Spinal cord (tissue), 10 donors: ENCODE results near the gene FOXP1. TPM values are rescaled to one million over a fixed set of nuclear protein-coding genes. Genes with fewer than 3 reads are reported as not detected.
A peak's percentile ranks its signal among the peaks of the same experiment; 100 is the strongest.

ENCODE experiments used
- DNase-seq, 6 donors: peaks; one replicate each; pipeline versions ENCODE4 v3.0.0 to v3.0.0-alpha.2; 2013 to 2015; ENCODE audit warnings: low spot score in 6 of 6, low read depth in 4 of 6
- H3K27ac ChIP-seq: one replicate; pipeline ENCODE4 v1.5.1; 2013; ENCODE audit warnings: low read depth, low read length, control low read depth
- H3K27me3 ChIP-seq: one replicate; pipeline ENCODE4 v1.6.1; 2013; ENCODE audit warnings: low read length; ENCODE audit not compliant: control insufficient read depth, insufficient read depth
- H3K36me3 ChIP-seq: one replicate; pipeline ENCODE4 v1.6.1; 2013; ENCODE audit warnings: low read length; ENCODE audit not compliant: control insufficient read depth, insufficient read depth
- H3K4me1 ChIP-seq: one replicate; pipeline ENCODE4 v1.6.1; 2013; ENCODE audit warnings: low read length; ENCODE audit not compliant: control insufficient read depth, insufficient read depth
- H3K4me3 ChIP-seq: one replicate; pipeline ENCODE4 v1.5.1; 2013; ENCODE audit warnings: low read depth, low read length, control low read depth
- H3K9me3 ChIP-seq: one replicate; pipeline ENCODE4 v1.6.1; 2013; ENCODE audit warnings: low read length; ENCODE audit not compliant: control insufficient read depth, insufficient read depth
- WGBS: methylation state at CpG from one replicate; pipeline ENCODE4 v1.1.5; 2013; ENCODE audit warnings: missing lambda C conversion rate; ENCODE audit not compliant: insufficient coverage; 5-methylcytosine and 5-hydroxymethylcytosine counted together
- polyA plus RNA-seq, 2 donors: library from polyadenylated mRNA; unstranded; fragments of 120-200 nt; gene quantifications; one replicate each; pipeline ENCODE4 v1.2.1, GENCODE V29; 2013; ENCODE audit not compliant: insufficient read length in 2 of 2
- total RNA-seq, 2 donors: library from RNA; depleted of rRNA in 1 of 2; stranded (reverse); fragments of 120-200 nt in 1 of 2; fragments of >200 nt in 1 of 2; gene quantifications; one replicate each; pipeline versions ENCODE4 v1.2.3 to v1.2.4, GENCODE V29; 2013 to 2014
- donor health status: healthy.

Gene FOXP1
- total and polyA plus RNA-seq, 4 donors, result 27.4 to 118 (median 66.1) TPM

- Histone ChIP-seq H3K9me3 (no peaks in the 10 kb centered on the region), H3K27ac (no peak overlapping the region), H3K36me3 (no peaks in the 10 kb centered on the region), H3K27me3 (peaks cover 3% of the 10 kb centered on the region), H3K4me1 (peaks cover 13% of the 10 kb centered on the region), H3K4me3 (no peak overlapping the region)
- WGBS, result no CpG with 5 or more reads among the region's 2 CpGs
- no peak for DNase-seq
Observed at GRCh38 chr3:71075494-71075893, 508.0 kb downstream of the FOXP1 start.

DNA sequence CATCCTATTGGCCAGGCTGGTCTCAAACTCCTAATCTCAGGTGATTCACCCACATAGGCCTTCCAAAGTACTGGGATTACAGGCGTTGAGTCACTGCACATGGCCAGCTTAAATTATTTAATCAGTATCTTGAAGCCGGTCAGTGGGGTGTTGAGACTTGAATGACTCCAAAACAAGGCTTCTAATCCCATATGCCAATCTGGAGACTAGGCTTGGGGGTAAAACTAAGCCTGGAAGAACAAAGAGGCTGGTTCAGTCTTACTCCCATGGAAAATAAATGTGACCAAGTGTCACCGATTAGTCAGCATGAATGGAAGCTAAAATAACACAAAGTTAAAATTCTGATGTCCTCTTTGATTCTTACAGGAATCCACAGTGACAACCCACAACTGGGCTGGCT lies 509.1 kb downstream of the FOXP1 start:
- Histone ChIP-seq H3K4me3 (no peak overlapping the region), H3K4me1 (peaks cover 15% of the 10 kb centered on the region), H3K36me3 (no peaks in the 10 kb centered on the region), H3K27ac (no peak overlapping the region), H3K27me3 (peaks cover 3% of the 10 kb centered on the region), H3K9me3 (no peaks in the 10 kb centered on the region)
- DNase-seq, result no peak
- WGBS, result no CpG with 5 or more reads among the region's 3 CpGs

DNA sequence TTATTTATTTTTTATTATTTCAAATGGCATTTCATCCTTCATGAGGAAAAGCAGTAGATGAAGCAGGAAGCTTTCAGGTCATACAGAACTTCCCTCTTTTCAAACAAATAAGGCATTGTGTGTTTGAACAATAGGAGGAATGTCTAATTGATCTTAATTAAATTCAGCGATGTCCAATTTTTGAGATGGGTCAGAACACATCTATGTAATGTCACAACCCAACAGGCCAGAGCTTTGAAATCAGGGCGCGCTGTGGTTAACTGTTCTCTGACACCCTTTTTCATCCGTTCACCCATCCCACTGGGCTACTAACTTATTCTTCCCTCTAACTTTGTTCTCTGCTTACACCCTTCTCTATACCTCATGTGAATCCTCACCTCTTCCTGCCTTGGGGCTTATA lies 510.5 kb downstream of the FOXP1 start:
- DNase-seq, result no peak
- H3K4me1 ChIP-seq, result peaks cover 18% of the 10 kb centered on the region
- no peaks in the 10 kb centered on the region for H3K9me3 ChIP-seq
- 71% methylated on average over 4 of the region's 4 CpGs for WGBS
- H3K36me3 ChIP-seq, result no peaks in the 10 kb centered on the region
- no peak overlapping the region for H3K4me3 ChIP-seq
- no peak overlapping the region for H3K27ac ChIP-seq
- peaks cover 3% of the 10 kb centered on the region for H3K27me3 ChIP-seq

DNA sequence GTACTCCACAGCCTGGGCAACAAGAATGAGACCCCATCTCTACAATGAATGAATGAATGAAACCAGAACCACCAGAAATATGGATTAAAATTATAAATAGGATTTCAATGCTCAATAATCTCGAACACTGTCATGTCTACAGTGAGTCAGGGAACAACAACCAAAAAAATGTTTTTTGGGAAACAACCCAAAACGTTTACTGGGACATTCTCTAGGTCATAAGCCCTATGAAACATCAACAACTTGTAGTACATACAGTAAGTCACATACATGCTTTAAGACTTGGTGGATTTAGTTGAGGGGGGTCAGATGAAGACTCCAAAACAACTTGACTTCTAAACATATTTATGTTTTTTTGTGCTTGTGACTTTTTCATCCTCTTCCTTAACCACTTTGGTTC lies 511.2 kb downstream of the FOXP1 start:
- Histone ChIP-seq H3K36me3 (no peaks in the 10 kb centered on the region), H3K9me3 (no peaks in the 10 kb centered on the region), H3K27me3 (peaks cover 3% of the 10 kb centered on the region), H3K27ac (no peak overlapping the region), H3K4me3 (no peak overlapping the region), H3K4me1 (peaks cover 18% of the 10 kb centered on the region)
- WGBS, result no CpG with 5 or more reads among the region's 2 CpGs
- DNase-seq, result no peak

DNA sequence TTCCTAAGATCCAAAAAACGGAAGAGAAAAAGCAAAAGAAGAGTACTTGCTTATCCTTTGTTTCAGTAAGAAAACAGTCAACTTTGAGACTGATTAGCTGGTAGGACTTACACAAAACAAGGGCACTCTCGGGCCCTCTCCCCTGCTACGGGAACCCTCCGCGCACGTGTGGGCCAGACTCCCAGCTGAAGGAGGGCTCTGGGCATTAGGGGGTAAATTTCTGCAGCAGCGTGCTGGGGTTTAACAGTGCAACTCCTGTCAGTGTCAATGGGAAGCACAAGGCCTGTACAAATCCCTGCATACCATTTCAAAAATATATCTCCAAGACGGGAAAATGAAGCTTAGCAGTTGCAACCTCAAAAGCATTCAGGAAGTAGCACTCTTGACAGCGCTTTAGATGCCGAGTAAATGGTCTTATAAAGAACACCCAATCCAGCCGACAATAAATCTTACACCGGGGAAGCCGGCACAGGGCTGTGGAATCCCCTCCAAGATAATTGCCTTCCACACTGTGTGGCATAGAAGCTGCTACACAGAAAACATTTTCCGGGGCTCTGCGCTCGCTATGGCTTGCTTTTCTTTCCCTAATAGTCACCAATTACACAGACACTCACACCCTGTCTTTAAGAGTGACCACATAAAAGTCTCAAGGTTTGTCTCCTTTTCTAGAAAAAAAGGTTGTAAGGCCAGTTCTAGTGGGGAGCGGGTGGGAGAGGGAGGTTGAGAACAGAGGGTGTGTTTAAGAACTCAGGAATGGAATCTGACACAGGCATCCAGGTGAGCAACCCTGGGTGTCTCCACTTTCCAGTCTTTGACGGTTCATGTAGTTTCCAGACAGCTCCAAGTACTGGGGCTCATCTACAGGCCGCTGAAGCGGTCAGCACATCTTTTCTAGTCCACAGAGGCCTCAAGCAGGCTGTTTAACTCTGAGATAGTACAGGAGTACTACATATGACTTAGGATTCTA lies 512.7 kb downstream of the FOXP1 start:
- Histone ChIP-seq H3K27ac (no peak overlapping the region), H3K4me1 (peaks cover 18% of the 10 kb centered on the region), H3K9me3 (no peaks in the 10 kb centered on the region), H3K36me3 (no peaks in the 10 kb centered on the region), H3K27me3 (peaks cover 9% of the 10 kb centered on the region), H3K4me3 (no peak overlapping the region)
- DNase-seq, result peak in 1 of 6 donors; percentile 81
- 23% methylated on average over 14 of the region's 20 CpGs for WGBS

DNA sequence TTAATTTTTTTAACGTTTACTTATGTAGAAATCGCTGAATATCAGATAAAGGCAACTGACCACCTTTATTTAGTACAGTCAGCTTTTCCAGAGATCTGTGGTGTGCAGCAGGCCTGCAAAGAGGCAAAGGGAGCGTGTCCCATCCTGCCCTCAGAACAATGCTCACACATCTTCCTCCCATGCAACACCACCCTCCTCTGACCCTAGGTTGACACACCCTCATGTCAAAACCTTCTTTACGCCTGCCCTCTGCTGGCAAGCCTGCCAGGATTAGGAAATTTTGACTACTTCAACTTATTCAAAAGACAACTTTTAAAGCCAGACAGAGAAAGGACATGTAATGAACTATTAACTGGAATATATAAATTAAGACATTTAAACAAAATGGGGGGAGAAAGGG lies 513.7 kb downstream of the FOXP1 start:
- WGBS, result 89% methylated on average over 2 of the region's 4 CpGs
- no peak overlapping the region for H3K27ac ChIP-seq

GRCh38 chr3:71067977-71068654 lies 515.4 kb downstream of the FOXP1 start:
- H3K4me3 ChIP-seq, result no peak overlapping the region
- no peaks in the 10 kb centered on the region for H3K36me3 ChIP-seq
- H3K9me3 ChIP-seq, result no peaks in the 10 kb centered on the region
- peaks cover 23% of the 10 kb centered on the region for H3K27me3 ChIP-seq
- DNase-seq, result no peak
- WGBS, result 57% methylated on average over 3 of the region's 6 CpGs
- no peak overlapping the region for H3K27ac ChIP-seq
- H3K4me1 ChIP-seq, result peaks cover 31% of the 10 kb centered on the region

More for the DNA sequence above, 513.7 kb downstream of the FOXP1 start:
- DNase-seq, result peak in 1 of 6 donors; percentile 73
- H3K36me3 ChIP-seq, result no peaks in the 10 kb centered on the region
- peaks cover 13% of the 10 kb centered on the region for H3K27me3 ChIP-seq
- H3K9me3 ChIP-seq, result no peaks in the 10 kb centered on the region
- H3K4me1 ChIP-seq, result peaks cover 22% of the 10 kb centered on the region
- H3K4me3 ChIP-seq, result no peak overlapping the region

DNA sequence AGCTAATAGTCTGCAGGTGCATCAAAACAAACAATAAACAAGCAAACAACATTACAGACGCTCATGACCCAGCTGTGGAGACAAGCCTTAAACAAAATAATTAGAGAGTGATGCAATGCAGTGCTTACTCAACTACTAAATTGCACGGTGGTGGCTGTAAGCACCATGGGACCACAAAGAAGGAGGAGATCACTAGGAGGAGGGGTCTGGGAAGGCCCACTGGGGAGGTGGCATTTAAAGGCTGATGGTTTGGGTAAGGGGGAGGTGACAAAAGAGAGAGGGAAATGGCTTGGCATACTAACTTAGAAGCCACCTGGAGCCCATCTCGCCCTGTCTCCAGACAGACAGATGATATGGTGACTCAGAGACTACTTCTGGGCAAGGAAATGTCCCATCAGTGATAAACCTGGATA lies 516.7 kb downstream of the FOXP1 start:
- Histone ChIP-seq H3K4me1 (peaks cover 31% of the 10 kb centered on the region), H3K27ac (peak overlapping the region; percentile 95), H3K36me3 (no peaks in the 10 kb centered on the region), H3K27me3 (peaks cover 29% of the 10 kb centered on the region), H3K4me3 (no peak overlapping the region), H3K9me3 (no peaks in the 10 kb centered on the region)
- no peak for DNase-seq
- no CpG with 5 or more reads among the region's 3 CpGs for WGBS

DNA sequence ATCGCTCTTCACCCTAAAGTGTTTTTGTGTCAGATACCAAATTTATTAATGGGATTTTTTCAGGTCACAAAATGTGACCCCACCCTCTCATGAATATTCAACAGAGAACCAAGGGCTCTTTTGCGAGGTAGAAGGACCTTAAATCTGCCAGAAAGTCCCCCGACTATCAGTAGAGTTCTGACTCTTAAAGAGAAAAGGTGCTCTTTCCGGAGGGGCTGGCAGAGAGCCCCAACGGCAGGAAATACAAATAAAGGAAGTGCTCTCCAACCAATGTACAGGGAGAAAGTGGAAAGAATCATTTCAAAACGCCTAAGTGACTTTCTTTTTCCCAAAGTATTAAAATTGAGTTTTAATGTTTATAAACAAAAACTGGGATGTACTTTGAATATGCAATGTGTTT lies 517.2 kb downstream of the FOXP1 start:
- Histone ChIP-seq H3K4me1 (peaks cover 26% of the 10 kb centered on the region), H3K9me3 (no peaks in the 10 kb centered on the region), H3K36me3 (no peaks in the 10 kb centered on the region), H3K27me3 (peaks cover 29% of the 10 kb centered on the region), H3K27ac (peak overlapping the region; percentile 95), H3K4me3 (peak overlapping the region; percentile 5)
- DNase-seq, result no peak
- WGBS, result 40% methylated on average over 1 of the region's 6 CpGs

GRCh38 chr3:71065764-71066013 lies 517.8 kb downstream of the FOXP1 start:
- Histone ChIP-seq H3K36me3 (no peaks in the 10 kb centered on the region), H3K27ac (peak overlapping the region; percentile 95), H3K9me3 (no peaks in the 10 kb centered on the region), H3K4me1 (peaks cover 20% of the 10 kb centered on the region), H3K4me3 (peak overlapping the region; percentile 63), H3K27me3 (peaks cover 33% of the 10 kb centered on the region)
- DNase-seq, result no peak
- no CpG with 5 or more reads among the region's 4 CpGs for WGBS
